ENCODE results near the gene PIGC.

GRCh38 chr1:172477741-172478140, 33.9 kb upstream of the PIGC start:
- TF ChIP-seq, protein P1, sequence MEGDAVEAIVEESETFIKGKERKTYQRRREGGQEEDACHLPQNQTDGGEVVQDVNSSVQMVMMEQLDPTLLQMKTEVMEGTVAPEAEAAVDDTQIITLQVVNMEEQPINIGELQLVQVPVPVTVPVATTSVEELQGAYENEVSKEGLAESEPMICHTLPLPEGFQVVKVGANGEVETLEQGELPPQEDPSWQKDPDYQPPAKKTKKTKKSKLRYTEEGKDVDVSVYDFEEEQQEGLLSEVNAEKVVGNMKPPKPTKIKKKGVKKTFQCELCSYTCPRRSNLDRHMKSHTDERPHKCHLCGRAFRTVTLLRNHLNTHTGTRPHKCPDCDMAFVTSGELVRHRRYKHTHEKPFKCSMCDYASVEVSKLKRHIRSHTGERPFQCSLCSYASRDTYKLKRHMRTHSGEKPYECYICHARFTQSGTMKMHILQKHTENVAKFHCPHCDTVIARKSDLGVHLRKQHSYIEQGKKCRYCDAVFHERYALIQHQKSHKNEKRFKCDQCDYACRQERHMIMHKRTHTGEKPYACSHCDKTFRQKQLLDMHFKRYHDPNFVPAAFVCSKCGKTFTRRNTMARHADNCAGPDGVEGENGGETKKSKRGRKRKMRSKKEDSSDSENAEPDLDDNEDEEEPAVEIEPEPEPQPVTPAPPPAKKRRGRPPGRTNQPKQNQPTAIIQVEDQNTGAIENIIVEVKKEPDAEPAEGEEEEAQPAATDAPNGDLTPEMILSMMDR (IDR thresholded peaks at IDR 0.05 in 2 of 3, conservative IDR thresholded peaks at IDR 0.05 in 1 of 3; ENCODE audit: control insufficient read depth in 2 of 3, extremely low read depth in 1 of 3, insufficient read depth in 1 of 3, low read depth in 3 of 3, low read length in 3 of 3), result no peak
- TF ChIP-seq TARDBP (IDR thresholded peaks at IDR 0.05; ENCODE audit: borderline replicate concordance), result no peak
- no peak for TF ChIP-seq ATF7 (IDR thresholded peaks at IDR 0.05; ENCODE audit: low read depth)
- TF ChIP-seq, protein P2, sequence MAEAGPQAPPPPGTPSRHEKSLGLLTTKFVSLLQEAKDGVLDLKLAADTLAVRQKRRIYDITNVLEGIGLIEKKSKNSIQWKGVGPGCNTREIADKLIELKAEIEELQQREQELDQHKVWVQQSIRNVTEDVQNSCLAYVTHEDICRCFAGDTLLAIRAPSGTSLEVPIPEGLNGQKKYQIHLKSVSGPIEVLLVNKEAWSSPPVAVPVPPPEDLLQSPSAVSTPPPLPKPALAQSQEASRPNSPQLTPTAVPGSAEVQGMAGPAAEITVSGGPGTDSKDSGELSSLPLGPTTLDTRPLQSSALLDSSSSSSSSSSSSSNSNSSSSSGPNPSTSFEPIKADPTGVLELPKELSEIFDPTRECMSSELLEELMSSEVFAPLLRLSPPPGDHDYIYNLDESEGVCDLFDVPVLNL (IDR thresholded peaks at IDR 0.05; ENCODE audit: low read depth, low read length), result no peak
- TF ChIP-seq, protein P3, sequence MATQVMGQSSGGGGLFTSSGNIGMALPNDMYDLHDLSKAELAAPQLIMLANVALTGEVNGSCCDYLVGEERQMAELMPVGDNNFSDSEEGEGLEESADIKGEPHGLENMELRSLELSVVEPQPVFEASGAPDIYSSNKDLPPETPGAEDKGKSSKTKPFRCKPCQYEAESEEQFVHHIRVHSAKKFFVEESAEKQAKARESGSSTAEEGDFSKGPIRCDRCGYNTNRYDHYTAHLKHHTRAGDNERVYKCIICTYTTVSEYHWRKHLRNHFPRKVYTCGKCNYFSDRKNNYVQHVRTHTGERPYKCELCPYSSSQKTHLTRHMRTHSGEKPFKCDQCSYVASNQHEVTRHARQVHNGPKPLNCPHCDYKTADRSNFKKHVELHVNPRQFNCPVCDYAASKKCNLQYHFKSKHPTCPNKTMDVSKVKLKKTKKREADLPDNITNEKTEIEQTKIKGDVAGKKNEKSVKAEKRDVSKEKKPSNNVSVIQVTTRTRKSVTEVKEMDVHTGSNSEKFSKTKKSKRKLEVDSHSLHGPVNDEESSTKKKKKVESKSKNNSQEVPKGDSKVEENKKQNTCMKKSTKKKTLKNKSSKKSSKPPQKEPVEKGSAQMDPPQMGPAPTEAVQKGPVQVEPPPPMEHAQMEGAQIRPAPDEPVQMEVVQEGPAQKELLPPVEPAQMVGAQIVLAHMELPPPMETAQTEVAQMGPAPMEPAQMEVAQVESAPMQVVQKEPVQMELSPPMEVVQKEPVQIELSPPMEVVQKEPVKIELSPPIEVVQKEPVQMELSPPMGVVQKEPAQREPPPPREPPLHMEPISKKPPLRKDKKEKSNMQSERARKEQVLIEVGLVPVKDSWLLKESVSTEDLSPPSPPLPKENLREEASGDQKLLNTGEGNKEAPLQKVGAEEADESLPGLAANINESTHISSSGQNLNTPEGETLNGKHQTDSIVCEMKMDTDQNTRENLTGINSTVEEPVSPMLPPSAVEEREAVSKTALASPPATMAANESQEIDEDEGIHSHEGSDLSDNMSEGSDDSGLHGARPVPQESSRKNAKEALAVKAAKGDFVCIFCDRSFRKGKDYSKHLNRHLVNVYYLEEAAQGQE (IDR thresholded peaks at IDR 0.05; ENCODE audit: low read depth, low read length), result no peak
- no peak for TF ChIP-seq POLR2A (IDR thresholded peaks at IDR 0.05; ENCODE audit: low read depth, low read length)
- TF ChIP-seq, protein P4, sequence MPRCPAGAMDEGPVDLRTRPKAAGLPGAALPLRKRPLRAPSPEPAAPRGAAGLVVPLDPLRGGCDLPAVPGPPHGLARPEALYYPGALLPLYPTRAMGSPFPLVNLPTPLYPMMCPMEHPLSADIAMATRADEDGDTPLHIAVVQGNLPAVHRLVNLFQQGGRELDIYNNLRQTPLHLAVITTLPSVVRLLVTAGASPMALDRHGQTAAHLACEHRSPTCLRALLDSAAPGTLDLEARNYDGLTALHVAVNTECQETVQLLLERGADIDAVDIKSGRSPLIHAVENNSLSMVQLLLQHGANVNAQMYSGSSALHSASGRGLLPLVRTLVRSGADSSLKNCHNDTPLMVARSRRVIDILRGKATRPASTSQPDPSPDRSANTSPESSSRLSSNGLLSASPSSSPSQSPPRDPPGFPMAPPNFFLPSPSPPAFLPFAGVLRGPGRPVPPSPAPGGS (IDR thresholded peaks at IDR 0.05; ENCODE audit: borderline replicate concordance, insufficient read depth, low read depth, low read length, poor library complexity, severe bottlenecking), result no peak
- TF ChIP-seq TCF3 (IDR thresholded peaks at IDR 0.05; ENCODE audit: borderline replicate concordance, insufficient read depth, low read depth, low read length), result no peak
- no peak for TF ChIP-seq LARP7 (IDR thresholded peaks at IDR 0.05)
- no peak for TF ChIP-seq RFX5 (IDR thresholded peaks at IDR 0.05; ENCODE audit: low read depth, low read length)
- no peak for TF ChIP-seq RBBP5 (conservative IDR thresholded peaks at IDR 0.05)
- no peak for TF ChIP-seq EP300 (IDR thresholded peaks at IDR 0.05; ENCODE audit: borderline replicate concordance in 1 of 2, control insufficient read depth in 1 of 2, low read depth in 2 of 2, low read length in 2 of 2)

Measured in GM12878 (cell line).